Kidney (tissue), 14 donors: ENCODE data around the gene SLU7. TPM values are rescaled to one million over a fixed set of nuclear protein-coding genes. Genes with fewer than 3 reads are reported as not detected.
"Not testable (repeated sequence)": the region's sequence is repeated elsewhere in the genome, so short reads cannot be mapped to it uniquely, and the experiment has no call there.

Experiments used
- DNase-seq, 5 donors: peaks; one replicate each; pipeline ENCODE4 v3.0.0-alpha.2; 2013 to 2020
- FAIRE-seq: peaks from 2 replicates; lab custom pipeline; 2012; peaks lifted over from hg19 to GRCh38; lab: Jason Lieb, UNC
- H3K27ac ChIP-seq, 2 donors: one replicate each; pipeline ENCODE4 v1.7.0; 2013; ENCODE audit warnings: low read depth in 2 of 2, low read length in 2 of 2, inconsistent platforms in 1 of 2
- H3K27me3 ChIP-seq: one replicate; pipeline ENCODE4 v1.7.1; 2013; ENCODE audit warnings: low read length, inconsistent platforms; ENCODE audit not compliant: control insufficient read depth, insufficient read depth
- H3K36me3 ChIP-seq, 3 donors: one replicate each; pipeline versions ENCODE4 v1.7.0 to v1.7.1; 2013; ENCODE audit warnings: low read length in 3 of 3, control low read depth in 1 of 3, inconsistent platforms in 1 of 3; ENCODE audit not compliant: insufficient read depth in 3 of 3, control insufficient read depth in 2 of 3
- H3K4me1 ChIP-seq, 3 donors: one replicate each; pipeline versions ENCODE4 v1.7.0 to v1.7.1; 2013; ENCODE audit warnings: low read length in 3 of 3, inconsistent platforms in 1 of 3, low read depth in 1 of 3; ENCODE audit not compliant: control insufficient read depth in 2 of 3, insufficient read depth in 2 of 3
- H3K4me3 ChIP-seq, 3 donors: one replicate each; pipeline versions ENCODE4 v1.7.0 to v1.8.1; 2013; ENCODE audit warnings: low read length in 3 of 3, control low read depth in 1 of 3, inconsistent platforms in 1 of 3
- H3K9ac ChIP-seq, 3 donors: one replicate each; pipeline versions ENCODE4 v1.7.0 to v1.7.1; 2013; ENCODE audit warnings: low read length in 3 of 3, control low read depth in 1 of 3, inconsistent platforms in 1 of 3
- H3K9me3 ChIP-seq, 3 donors: one replicate each; pipeline versions ENCODE4 v1.7.0 to v1.7.1; 2013; ENCODE audit warnings: low read length in 3 of 3, control low read depth in 1 of 3, inconsistent platforms in 1 of 3; ENCODE audit not compliant: control insufficient read depth in 2 of 3, insufficient read depth in 1 of 3
- CTCF ChIP-seq: IDR thresholded peaks from 3 replicates; pipeline ENCODE4 v1.5.1; 2012; ENCODE audit warnings: mild to moderate bottlenecking, moderate library complexity, borderline replicate concordance; ENCODE audit not compliant: insufficient read depth; ENCODE audit errors: extremely low read depth
- intact Hi-C: fragments of 100-400 bp; cut with DNase I; formaldehyde crosslinking; loops from one replicate; pipeline ENCODE4 v1.11.1; 2022
- polyA plus RNA-seq: library from polyadenylated mRNA; stranded (reverse); fragments of 350-450 nt; fragmentation: Illumina TruSeq; extraction: RNeasy Lipid Tissue Mini Kit (QIAGEN cat#74804); gene quantifications from one replicate; pipeline ENCODE4 v1.2.3, GENCODE V29; 2014; ENCODE audit warnings: low read depth, low replicate concordance; ENCODE audit not compliant: insufficient read depth
- total RNA-seq: library from RNA; stranded (reverse); fragmentation: NEBNext Ultra II Directional; extraction: Animal tissue kit (Norgen Biotek cat#: 25700); gene quantifications from one replicate; pipeline ENCODE4 v1.2.1, GENCODE V29; 2021
- donor health status: control.
- donor health status: control.
- donor health status: control.
- donor health status: control.
- donor health status: control.
- donor health status: DM: yes; HTN: yes; CAD: no.
- donor health status: Normal renal cell carcinoma (clear cell type).

The SLU7 gene
- total and polyA plus RNA-seq, 2 donors from 2014 or later: 41.7 to 56.9 TPM

GRCh38 chr5:160438316-160439204 lies 19.7 kb upstream of the SLU7 start:
- peak overlapping the region; percentile 72 to 79 (median 77) for H3K4me3 ChIP-seq
- peak overlapping the region; percentile 13 to 56 (median 52) for H3K9ac ChIP-seq
- peak; percentile 52 to 82 (median 67) for DNase-seq
- H3K9me3 ChIP-seq: no peaks in the 10 kb centered on the region
- TF ChIP-seq CTCF: peak; percentile 78
- intact Hi-C loops: no loop called here
- peak; percentile 38 for FAIRE-seq
- H3K4me1 ChIP-seq: peaks cover 0 to 8% (median 2%) of the 10 kb centered on the region in 3 donors
- peak overlapping the region in 1 of 2 donors; percentile 38 for H3K27ac ChIP-seq
- no peaks in the 10 kb centered on the region for H3K36me3 ChIP-seq
- no peaks in the 10 kb centered on the region for H3K27me3 ChIP-seq

- Histone ChIP-seq H3K9ac (no peak overlapping the region), H3K4me3 (no peak overlapping the region), H3K9me3 (no peaks in the 10 kb centered on the region), H3K4me1 (peaks cover 0 to 9% (median 2%) of the 10 kb centered on the region in 3 donors), H3K27ac (no peak overlapping the region), H3K36me3 (no peaks in the 10 kb centered on the region), H3K27me3 (no peaks in the 10 kb centered on the region)
- intact Hi-C loops: no loop called here
- TF ChIP-seq CTCF: no peak
- DNase-seq (no peak), FAIRE-seq (no peak)
These were observed 18.4 kb upstream of the SLU7 start for GRCh38 chr5:160437271-160437670.

GRCh38 chr5:160436661-160437060 lies 17.8 kb upstream of the SLU7 start:
- H3K36me3 ChIP-seq, H3K27ac ChIP-seq, H3K4me3 ChIP-seq, H3K4me1 ChIP-seq, H3K9ac ChIP-seq, H3K27me3 ChIP-seq, H3K9me3 ChIP-seq, FAIRE-seq, DNase-seq, intact Hi-C loops: not testable (repeated sequence)

GRCh38 chr5:160436017-160436416 lies 17.1 kb upstream of the SLU7 start:
- intact Hi-C loops: no loop called here
- H3K4me1 ChIP-seq: peaks cover 0 to 9% (median 2%) of the 10 kb centered on the region in 3 donors

More at GRCh38 chr5:160436017-160436416, 17.1 kb upstream of the SLU7 start:
- TF ChIP-seq CTCF: no peak
- Histone ChIP-seq H3K9me3 (no peaks in the 10 kb centered on the region), H3K4me3 (no peak overlapping the region), H3K27me3 (no peaks in the 10 kb centered on the region), H3K9ac (no peak overlapping the region), H3K36me3 (no peaks in the 10 kb centered on the region), H3K27ac (no peak overlapping the region)
- no peak for FAIRE-seq
- no peak for DNase-seq
